HG03175 (cell line): ENCODE data around the gene TPM3.
"Not testable (repeated sequence)": the region's sequence is repeated elsewhere in the genome, so short reads cannot be mapped to it uniquely, and the experiment has no call there.

ENCODE experiments used
- ATAC-seq: cut with Tn5 transposase; IDR thresholded peaks from one replicate; pipeline ENCODE4 v1.9.1; 2021; ENCODE audit warnings: mild to moderate bottlenecking, moderate library complexity; ENCODE audit not compliant: unreplicated experiment

TPM3 gene

DNA sequence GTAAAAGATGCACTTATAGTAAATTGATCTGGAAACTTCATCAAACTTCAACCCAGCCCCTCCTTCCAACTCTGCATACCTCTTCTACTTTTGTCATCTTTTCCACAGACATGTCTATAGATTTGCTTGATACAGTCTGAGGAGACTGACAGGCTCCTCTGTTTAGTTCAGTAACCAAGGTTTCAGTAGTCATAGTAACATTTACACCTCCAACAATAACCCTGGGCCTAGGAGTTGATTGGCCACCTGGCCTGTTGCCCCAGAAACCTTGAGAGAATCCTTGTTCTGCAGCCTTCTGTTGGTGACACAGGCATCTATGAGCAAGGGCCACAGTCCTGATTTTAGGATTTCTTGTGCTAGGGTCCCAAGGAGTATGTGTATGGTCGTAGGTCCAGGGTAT lies 14.3 kb upstream of the TPM3 start, which contains the start of gene CFAP141:
Gene CFAP141 (minus strand): TSS at position 138 of the 400 bp plus-strand sequence. CDS start 26 bp downstream, at position 112.
- ATAC-seq, result no peak

DNA sequence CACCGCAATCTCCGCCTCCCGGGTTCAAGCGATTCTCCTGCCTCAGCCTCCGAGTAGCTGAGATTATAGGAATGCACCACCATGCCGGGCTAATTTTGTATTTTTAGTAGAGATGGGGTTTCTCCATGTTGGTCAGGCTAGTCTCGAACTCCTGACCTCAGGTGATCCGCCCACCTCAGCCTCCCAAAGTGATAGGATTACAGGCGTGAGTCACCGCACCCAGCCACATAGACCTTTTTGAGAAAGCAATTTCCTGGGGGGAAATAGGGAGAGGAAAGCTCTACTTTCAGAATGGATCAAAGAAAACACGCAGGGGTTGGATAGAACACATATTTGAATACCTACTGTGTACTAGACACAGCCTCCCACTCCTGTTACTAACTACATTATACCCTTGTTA lies 13.9 kb upstream of the TPM3 start:
- not testable (repeated sequence) for ATAC-seq

DNA sequence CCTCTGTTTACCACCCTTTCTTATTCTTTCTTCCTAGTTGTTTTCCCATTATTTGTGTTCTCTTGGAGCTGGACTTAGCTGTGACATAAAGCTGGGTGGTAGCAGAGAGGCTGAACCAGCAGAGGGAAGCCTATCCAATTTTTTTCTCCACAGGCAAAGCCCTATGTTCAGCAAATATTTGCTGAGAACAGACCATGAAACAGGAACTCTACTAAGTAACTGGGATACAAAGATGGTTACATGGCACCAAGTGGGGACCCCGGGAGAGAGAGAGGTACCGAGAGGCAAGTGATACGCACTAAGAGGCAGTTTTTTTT lies 7.6 kb upstream of the TPM3 start:
- no peak for ATAC-seq

DNA sequence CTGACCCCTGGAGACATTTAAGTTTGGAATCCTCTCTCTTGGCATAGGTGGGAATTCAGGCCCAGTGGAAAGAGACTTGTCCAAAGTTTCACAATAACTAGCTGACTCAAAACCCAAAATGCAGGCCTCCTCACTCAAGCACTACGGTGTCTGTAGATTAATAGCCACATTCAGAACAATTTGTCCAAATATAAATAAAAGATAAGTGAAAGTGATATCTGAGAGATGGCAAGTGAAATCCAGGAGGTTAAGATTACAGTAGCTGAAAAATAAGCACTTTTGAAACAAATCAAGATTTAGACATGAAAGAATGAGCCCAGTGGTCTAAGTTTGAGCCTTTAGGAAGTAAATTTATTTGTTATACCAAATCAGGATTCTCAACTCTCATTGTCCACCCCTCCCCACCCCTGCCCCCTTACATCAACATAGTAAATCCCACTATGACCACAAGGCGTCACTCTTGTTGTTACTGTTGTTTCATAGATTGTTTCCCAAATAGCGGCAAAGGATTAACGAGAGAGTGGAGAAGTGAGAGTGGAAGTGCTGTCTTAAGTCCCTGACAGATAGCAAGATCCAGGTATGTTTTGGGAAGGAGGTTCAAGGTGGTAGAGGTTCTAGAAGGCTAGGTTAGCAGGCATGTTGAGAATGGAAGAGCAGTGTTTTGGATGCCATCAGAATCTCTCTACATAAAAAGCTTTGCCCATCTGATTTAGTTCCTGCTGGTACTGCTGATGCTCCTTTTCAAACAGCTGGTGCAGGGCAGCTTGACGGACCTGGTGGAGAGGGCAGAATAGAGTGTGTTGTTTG lies 7.1 kb upstream of the TPM3 start:
- no peak for ATAC-seq

GRCh38 chr1:154193821-154194220 lies 1.9 kb upstream of the TPM3 start:
- ATAC-seq, result no peak

- no peak for ATAC-seq
Observed at GRCh38 chr1:154192476-154192875, 576 bp upstream of the TPM3 start.

DNA sequence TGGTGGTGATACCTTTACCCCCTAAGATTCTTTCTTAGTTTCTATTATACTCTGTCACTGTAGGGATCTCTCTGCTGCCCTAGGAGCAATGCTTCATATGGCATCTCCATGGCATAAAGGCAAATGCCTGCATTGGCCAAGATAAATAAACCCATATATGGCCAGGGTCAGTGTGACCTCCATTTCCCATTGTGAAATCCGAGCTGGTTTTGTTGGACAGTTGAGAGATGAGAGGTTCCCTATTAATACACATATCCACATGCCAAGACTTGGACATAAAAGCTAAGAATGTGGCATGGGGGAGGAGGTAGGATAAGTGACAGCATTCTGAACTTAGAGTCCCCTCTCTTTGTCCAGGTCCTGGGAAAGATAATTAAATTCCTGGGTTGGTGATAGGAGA lies 1.4 kb downstream of the TPM3 start:
- no peak for ATAC-seq

DNA sequence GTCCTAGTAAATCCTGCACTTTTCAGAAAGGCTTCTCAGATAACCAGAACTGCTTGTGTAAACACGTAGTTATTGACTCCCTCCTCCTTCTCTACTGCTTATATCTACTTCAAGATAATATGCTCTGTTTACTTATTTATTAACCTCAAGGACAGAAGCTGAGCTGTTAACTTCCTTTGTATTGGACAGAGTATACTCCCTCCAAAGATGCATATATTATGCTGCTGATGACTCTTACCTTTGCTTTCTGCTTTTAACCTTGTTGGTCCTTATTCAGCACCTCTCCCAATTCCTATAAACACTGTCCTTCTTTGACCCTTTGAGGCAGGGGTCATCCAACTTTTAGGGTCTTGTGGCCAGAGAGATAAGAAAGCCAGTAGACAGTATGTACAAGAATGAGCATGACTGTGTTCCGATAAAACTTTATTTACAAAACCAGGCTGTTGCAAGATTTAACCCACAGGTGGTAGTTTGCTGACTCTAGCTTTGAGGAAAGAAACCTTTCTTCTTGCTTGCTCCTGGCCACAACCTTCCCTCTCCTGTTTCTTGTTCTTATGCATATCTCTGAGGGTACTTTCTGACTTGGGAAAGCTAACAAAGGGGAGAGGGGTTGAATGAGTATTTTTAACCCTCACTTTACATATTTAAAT lies 4.9 kb downstream of the TPM3 start:
- ATAC-seq, result no peak

GRCh38 chr1:154186177-154186576 lies 5.7 kb downstream of the TPM3 start:
- ATAC-seq, result no peak

GRCh38 chr1:154183046-154183915 lies 8.6 kb downstream of the TPM3 start:
- peak; percentile 79 for ATAC-seq

DNA sequence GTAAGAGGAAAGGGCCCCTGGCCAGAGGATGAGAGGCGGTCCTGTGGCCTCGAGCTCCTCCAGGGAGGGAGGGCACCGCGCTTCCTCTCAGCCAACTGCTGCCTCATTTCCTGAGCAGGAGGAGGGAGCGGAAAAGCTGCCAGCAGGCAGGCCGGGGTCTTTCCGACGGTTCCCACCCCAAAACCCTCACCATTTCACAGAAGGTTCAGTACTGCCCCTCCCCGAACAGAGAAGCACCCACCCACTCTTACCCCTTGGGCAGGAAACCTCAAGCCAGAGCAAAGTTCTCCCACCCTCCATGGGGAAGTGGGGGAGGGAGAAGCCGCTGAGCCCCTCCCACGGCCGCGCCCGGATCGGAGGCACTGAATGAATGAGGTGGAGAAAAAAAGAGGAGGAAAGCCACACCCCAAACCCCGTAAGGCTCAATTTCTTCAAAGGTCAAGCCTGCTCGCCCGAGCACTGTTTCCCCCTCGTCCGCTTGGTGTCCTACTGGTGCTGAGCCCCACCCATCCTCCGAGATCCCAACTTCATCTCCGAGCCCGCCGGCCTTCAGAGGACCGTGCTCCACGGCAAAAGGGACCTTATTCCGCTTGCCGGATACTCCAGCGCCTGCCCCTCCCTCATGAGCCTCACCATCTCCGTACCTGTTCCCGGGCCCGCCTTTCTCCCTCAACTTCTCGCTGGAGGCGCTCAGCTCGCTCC lies 9.4 kb downstream of the TPM3 start:
- ATAC-seq, result peak; percentile 28

GRCh38 chr1:154181944-154182343 lies 10.0 kb downstream of the TPM3 start:
- peak; percentile 46 for ATAC-seq

DNA sequence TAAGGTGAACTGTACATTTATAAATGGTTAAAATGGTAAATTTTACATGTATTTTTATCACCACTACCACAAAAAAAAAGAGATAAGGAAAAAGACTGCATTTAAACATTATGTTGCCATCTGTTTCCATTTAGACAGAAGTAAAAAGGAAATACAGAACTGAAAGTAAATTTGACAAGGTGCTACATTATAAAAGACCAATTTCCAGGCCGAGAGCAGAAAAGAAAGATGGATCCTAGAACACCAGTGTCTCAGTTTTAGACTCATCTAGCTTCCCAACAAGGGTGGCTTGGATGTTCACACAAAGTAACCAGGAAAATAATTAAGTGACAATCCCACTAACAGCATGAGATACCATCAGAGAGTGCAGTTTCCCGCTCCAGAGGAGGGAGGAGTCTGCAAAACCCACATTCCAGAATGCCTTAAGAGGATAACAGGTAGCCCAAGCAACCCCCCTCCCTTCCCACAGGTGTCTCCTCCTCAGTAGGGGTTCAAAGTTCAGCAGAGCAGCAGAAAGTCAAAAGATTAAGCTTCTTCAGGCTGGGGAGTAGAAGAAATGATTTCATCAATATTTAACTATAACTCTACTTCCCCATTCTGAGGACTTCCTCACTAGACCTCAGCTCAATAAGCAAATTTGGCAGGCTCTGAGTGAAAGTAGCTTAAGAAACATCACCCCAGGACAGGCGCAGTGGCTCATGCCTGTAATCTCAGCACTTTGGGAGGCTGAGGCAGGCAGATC lies 11.8 kb downstream of the TPM3 start:
- ATAC-seq, result no peak

DNA sequence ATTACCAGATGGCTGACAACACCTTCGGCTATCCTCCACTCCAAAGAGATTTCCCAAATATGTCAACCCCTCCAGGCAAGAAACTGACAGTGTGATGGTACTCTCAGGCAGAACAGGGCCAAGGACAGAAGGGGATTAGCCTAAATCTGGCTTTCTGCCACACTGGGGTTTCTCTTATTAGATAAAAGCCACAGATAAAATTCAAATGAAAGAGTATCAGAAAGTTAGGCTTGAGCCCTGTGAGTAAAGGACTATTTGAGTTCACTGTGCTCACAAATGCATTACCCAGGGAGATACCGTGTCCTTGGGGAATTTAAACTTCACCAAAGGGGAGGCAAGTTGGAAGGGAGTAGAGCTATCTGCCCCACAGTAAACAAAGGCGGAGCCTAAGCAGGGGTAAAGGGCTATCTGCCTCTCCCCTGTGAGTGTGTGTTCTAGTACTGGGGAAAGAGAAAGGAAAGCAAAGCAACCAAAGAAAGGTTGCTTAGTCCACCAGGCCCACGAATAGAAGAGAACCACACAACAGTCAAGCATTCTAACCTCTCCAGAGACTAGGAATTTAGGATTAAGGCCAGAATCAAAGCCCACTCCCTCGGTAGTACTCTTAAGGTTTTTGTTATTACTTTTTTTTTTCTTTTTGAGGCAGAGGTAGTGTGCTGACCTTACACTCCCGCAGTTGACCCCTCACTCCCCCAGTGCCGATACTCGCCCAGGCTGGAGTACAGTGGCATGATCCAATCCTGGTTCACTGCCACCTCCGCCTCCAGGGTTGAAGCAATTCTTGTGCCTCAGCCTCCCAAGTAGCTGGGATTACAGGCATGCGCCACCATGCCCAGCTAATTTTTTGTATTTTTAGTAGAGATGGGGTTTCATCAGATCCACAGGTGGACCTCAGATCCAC lies 12.7 kb downstream of the TPM3 start:
- no peak for ATAC-seq

- ATAC-seq, result no peak
Observed at GRCh38 chr1:154178013-154178412, 13.9 kb downstream of the TPM3 start.

GRCh38 chr1:154176337-154176736 lies 15.6 kb downstream of the TPM3 start:
- no peak for ATAC-seq

DNA sequence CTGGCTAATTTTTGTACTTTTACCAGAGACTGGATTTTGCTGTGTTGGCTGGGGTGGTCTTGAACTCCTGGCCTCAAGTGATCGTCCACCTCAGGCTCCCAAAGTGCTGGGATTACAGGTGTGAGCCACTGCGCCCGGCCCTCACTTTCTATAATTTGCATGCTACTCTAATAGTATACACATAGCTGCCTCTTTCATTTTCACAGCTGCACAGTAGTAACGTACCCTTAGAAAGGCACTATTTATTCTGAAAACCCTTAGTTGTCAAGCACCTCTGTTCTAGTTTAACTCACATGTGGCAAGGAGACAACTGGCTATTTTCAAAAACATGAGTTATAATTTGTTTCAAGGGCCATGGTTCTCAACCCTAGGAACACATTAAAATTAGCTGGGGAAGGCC lies 17.2 kb downstream of the TPM3 start:
- no peak for ATAC-seq

GRCh38 chr1:154171880-154172279 lies 20.0 kb downstream of the TPM3 start:
- no peak for ATAC-seq

- ATAC-seq, result no peak
Observed at GRCh38 chr1:154171223-154171583, 20.7 kb downstream of the TPM3 start.
